GM18907 (cell line): ENCODE data around the gene TUBB2B.
"Not testable (repeated sequence)": the region's sequence is repeated elsewhere in the genome, so short reads cannot be mapped to it uniquely, and the experiment has no call there.

Source experiments
- ATAC-seq: cut with Tn5 transposase; IDR thresholded peaks from one replicate; pipeline ENCODE4 v1.9.1; 2021; ENCODE audit warnings: mild to moderate bottlenecking, moderate library complexity; ENCODE audit not compliant: unreplicated experiment

Gene TUBB2B

DNA sequence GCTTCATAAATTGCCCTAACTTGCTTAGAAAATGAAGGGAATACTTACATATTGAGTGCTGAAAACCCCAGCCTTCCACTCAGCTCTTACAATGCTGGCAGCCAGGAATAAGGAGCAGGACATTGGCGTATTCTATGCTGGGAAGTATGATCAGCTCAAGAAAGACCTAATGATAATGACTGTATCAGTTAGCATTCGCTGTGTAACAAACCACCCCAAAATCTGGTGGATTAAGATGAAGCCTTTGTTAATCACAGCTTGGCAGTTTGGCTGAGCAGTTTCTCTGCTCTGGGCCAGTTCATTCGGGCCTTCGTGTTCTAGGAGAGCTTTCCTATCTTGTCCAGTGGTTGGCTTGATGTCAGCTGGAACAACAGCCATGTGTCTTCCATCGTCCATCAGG is 36.7 kb downstream of the TUBB2B start:
- no peak for ATAC-seq

DNA sequence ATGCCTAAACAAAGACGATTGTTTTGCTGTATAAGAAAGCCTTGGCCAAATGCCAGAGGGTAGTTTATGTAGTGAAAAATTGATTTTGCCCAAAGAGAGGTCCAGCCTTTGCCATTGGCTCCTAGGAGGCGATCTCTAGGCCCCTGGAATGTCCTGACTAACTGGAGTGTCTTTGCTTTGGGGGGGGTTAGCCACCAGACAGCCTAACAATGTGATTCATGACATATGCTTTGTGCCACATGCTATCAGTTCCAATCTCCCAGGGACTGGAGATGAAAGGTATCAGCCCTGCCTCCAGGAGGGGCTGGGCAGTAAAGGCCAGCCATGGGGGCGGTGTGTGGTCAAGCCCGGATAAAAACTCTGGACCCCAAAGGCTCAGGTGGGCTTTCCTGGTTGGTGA is 37.4 kb downstream of the TUBB2B start:
- ATAC-seq = no peak

DNA sequence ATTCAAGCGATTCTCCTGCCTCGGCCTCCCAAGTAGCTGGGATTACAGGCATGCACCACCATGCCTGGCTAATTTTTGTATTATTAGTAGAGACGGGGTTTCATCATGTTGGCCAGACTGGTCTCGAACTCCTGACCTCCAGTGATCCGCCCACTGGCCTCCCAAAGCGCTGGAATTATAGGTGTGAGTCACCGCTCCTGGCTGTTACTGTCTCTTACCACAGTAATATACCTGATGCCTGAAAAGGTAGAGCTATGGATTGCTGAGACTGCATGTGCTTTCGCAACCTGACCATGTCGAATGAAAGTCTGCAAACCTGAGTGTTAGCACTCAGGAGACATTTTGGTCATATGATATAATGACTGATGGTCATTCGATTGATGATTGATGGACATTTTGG is 38.3 kb downstream of the TUBB2B start:
- not testable (repeated sequence) for ATAC-seq

DNA sequence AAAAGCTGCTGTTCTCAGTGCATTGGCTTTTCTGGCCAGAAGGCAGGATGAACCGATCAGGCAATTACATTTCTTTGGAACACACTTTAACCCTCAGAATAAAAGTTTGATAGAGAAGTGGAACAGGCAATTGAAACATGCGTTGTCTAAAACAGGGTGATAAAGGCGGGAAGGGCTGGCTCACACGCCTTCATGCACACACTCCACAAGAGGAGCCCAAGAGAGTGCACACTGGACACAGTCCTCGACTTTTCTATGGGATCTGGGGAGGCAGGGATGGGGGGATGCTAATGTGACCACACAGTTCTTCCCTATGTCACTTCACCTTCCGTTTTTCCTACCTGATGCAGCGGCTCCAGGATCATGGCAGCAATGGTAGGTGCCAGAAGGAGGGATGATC is 39.2 kb downstream of the TUBB2B start:
- no peak for ATAC-seq

DNA sequence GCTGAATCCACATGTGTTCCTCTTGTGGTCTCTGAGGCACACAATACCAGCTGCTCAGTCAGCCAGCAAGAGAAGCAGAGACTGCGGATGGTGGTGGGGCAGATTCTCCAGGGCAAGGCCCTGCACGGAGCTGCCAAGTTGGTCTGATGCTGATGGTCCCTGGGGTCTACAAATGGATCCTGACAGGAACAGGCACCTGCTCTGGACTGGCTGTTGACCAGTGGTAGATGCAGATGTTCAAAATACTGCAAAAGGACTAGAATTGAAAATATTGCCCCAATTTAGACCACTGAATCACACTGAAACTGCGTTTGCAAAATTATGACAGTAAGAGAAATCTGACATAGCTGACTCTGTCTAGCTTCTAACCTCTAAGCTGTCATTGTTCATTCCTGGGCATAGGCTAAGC is 40.5 kb downstream of the TUBB2B start:
- no peak for ATAC-seq

DNA sequence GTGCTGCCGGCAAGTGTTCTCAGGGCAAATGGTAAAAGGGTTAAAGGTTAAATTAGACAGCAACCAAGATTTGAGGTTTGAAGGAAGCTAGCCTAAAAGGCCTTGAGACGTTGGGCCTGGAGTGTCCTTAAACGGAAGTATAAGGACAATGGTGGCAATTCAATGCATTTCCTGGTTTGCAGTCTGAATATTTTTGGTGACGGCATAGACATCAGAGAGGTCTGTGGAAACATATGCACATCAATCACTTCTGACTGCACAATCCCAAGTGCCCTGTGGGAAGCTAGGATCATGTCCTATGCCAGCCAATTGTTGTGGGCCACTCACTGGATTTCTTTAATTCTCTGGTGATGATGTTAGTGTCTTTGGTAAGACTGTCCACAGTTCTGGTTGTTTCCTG is 44.4 kb downstream of the TUBB2B start:
- ATAC-seq = no peak

DNA sequence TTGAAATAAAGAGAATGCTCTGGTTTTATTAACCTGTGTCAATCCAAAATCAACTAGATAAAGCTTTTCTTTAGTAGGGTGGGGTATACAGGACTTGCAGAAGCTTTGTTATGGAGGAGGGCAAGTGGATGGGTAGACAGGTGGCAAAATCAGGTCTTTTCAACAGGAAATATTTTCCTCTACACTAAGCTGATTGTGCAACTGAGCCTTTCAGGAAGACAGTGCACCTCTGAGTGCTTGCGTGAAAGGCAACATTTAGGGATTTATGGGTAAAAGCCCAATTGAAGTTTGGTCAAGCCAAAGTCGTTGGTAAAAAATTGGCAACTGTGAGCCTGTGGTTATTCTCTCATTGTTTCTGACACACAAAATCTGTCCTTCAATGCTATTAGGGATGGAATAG is 46.3 kb downstream of the TUBB2B start:
- no peak for ATAC-seq

DNA sequence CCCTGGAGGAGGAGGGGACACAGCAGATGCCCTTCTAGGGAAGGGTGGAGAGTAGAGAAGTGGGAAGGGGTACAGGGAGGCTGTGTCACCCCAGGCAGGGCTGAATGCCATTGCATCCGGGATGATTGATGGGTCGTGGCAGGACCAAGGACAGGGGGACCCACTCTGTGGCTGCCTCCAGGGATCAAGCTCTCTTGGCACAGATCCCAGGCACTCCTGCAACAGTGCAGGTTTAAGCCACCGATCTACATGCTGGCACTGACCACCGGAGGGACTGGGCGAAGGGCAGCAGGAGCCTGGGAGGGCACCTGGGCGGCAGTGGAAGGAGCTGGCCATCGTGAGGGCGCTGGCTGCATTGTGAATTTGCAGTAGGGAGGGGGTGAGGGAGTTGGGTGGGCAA is 47.5 kb downstream of the TUBB2B start:
- not testable (repeated sequence) for ATAC-seq

DNA sequence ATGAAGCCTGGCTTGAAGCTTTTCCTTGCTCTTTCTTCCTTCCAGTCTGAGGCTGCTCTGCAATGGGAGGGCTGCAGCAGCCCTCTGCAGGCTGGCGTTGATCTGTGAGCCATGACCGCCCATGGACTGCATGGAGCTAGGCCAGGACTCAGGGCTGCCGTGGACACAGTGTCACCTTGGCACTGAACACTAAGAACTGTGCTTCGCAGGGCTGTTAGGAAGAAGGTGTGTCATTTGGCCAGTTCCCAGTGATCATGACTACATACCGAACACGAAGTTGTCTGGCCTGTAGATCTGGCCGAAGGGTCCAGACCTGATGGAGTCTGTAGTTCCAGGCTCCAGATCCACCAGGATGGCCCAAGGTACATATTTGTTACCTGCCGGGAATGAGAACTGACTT is 48.8 kb downstream of the TUBB2B start:
- not testable (repeated sequence) for ATAC-seq

DNA sequence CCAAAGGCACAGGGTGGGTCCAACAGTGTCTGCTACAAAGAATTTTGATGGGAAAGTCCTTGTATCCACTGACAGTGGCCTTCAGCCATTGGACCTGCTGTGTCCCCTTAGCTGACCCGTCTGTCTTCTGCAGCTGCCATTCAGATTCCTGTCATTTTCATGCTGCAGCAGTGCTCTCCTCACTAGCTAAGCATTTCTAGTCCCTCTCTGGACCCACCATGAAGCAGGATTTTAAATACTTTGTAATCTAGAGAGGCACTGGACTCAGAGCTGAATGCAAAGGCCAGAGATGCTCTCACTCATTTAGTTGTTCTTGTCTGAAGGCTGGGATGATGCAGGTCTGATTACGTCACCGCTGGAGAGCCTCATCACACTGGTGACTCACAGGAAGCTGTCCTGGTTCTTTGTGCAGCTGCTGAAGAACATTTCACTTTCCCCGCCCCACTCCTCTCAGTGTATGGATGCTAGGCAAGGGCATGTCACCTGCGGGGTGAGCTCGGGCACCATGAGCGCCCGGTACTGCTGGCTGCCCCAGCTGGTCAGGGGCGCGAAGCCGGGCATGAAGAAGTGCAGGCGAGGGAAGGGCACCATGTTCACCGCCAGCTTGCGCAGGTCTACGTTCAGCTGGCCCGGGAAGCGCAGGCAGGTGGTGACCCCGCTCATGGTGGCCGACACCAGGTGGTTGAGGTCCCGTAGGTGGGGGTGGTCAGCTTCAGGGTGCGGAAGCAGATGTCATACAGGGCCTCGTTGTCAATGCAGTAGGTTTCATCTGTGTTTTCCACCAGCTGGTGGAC is 50.7 kb downstream of the TUBB2B start:
- ATAC-seq = no peak

DNA sequence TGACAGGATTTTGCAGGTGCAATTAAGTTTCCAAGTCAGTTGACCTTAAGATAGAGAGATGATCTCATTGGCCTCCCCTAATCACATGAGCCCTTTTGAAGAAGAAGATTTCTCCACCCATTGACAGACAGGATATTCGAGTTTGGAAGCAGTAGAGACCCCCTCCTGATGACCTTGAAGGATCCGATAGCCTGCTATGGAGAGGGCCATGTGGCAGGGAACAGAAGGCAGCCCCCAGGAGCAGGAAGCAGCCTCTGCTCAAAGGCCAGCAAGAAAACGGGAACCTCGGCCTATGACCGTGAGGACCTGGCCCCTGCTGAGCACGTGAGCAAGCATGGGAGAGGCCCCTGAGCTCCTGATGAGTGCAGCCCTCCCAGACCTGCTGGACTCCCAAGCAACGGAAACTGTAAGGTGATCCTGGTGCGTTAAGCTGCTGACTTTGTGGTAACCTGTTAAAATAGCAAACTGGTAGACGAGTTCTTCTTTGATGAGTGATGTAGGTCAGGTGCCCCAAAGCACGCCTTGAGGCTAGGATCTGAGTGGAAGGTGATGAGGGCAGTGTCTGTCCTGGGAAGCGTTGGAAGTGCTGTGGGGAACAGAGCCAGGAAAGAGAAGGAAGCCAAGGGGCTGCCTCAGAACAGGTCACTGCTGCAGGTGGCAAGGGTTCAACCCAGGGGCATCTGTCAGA is 51.6 kb downstream of the TUBB2B start:
- ATAC-seq = no peak
